ENCODE measurements around the gene LENG8.

LENG8 gene

GRCh38 chr19:54415208-54415900 lies 33.6 kb upstream of the LENG8 start, which contains the start of gene TTYH1:
Gene TTYH1 (plus strand): TSS chr19:54415464. CDS start chr19:54415553, 89 bp downstream.
- DNase-seq (ENCODE audit: low read depth in 1 of 2, low spot score in 1 of 2): no peak
- TF ChIP-seq REST (IDR thresholded peaks at IDR 0.05; ENCODE audit: insufficient replicate concordance, low read depth) (no peak), CTCF (IDR thresholded peaks at IDR 0.05; ENCODE audit: insufficient read depth, low read length) (no peak), POLR2AphosphoS5 (IDR thresholded peaks at IDR 0.05; ENCODE audit: low read depth) (no peak), GABPA (IDR thresholded peaks at IDR 0.05; ENCODE audit: low read depth) (no peak), SPI1 (IDR thresholded peaks at IDR 0.05; ENCODE audit: borderline replicate concordance, low read depth) (no peak)
- H3K4me3 ChIP-seq (replicated peaks; ENCODE audit: insufficient read depth, low read length): no peak within 1 kb of the TSS
- no peak within 1 kb of the TSS for H3K27ac ChIP-seq (replicated peaks)
- H3K27me3 ChIP-seq (ENCODE audit: insufficient read depth, poor library complexity, severe bottlenecking): peaks cover 33% of the 10 kb centered on the region

GRCh38 chr19:54415901-54416673 lies 32.9 kb upstream of the LENG8 start:
- TF ChIP-seq REST (IDR thresholded peaks at IDR 0.05; ENCODE audit: insufficient replicate concordance, low read depth) (no peak), CTCF (IDR thresholded peaks at IDR 0.05; ENCODE audit: insufficient read depth, low read length) (no peak), SPI1 (IDR thresholded peaks at IDR 0.05; ENCODE audit: borderline replicate concordance, low read depth) (no peak), GABPA (IDR thresholded peaks at IDR 0.05; ENCODE audit: low read depth) (no peak), POLR2AphosphoS5 (IDR thresholded peaks at IDR 0.05; ENCODE audit: low read depth) (no peak)
- Histone ChIP-seq H3K4me3 (replicated peaks; ENCODE audit: insufficient read depth, low read length) (no peak overlapping the region), H3K27ac (replicated peaks) (no peak overlapping the region), H3K27me3 (ENCODE audit: insufficient read depth, poor library complexity, severe bottlenecking) (peaks cover 39% of the 10 kb centered on the region)
- DNase-seq (ENCODE audit: low read depth in 1 of 2, low spot score in 1 of 2): no peak

GRCh38 chr19:54416695-54417491 lies 32.1 kb upstream of the LENG8 start:
- no peak for DNase-seq (ENCODE audit: low read depth in 1 of 2, low spot score in 1 of 2)
- TF ChIP-seq GABPA (IDR thresholded peaks at IDR 0.05; ENCODE audit: low read depth) (no peak), CTCF (IDR thresholded peaks at IDR 0.05; ENCODE audit: insufficient read depth, low read length) (no peak), REST (IDR thresholded peaks at IDR 0.05; ENCODE audit: insufficient replicate concordance, low read depth) (no peak), POLR2AphosphoS5 (IDR thresholded peaks at IDR 0.05; ENCODE audit: low read depth) (no peak), SPI1 (IDR thresholded peaks at IDR 0.05; ENCODE audit: borderline replicate concordance, low read depth) (no peak)
- Histone ChIP-seq H3K27me3 (ENCODE audit: insufficient read depth, poor library complexity, severe bottlenecking) (peaks cover 39% of the 10 kb centered on the region), H3K27ac (replicated peaks) (no peak overlapping the region), H3K4me3 (replicated peaks; ENCODE audit: insufficient read depth, low read length) (no peak overlapping the region)

Measured in HL-60 (cell line).